T follicular helper cell (primary cell): ENCODE results near the gene PGLYRP2.

Source experiments
- DNase-seq: peaks from one replicate; pipeline ENCODE4 v3.0.0-alpha.2; 2020; ENCODE audit warnings: low read depth

Gene PGLYRP2

DNA sequence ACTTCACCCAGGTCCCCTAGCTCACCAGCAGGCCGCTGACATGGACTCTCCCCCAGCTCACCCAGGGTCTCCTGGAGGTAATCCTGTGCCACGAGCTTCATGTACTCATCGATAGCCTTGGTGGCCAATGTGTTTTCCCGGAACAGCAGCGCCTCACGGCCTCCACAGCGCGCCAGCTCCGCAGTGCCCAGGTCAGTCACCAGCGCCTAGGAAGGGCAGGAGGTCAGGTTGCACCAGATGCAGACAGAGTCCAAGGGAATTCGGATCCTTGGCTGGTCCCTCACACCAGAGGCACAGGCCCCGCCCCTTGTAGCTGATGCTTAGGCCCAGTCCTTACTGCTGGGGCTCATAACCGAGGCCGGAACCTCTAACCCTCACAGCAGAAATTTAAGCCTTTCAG, 22.9 kb downstream of the PGLYRP2 start:
- DNase-seq = no peak

DNA sequence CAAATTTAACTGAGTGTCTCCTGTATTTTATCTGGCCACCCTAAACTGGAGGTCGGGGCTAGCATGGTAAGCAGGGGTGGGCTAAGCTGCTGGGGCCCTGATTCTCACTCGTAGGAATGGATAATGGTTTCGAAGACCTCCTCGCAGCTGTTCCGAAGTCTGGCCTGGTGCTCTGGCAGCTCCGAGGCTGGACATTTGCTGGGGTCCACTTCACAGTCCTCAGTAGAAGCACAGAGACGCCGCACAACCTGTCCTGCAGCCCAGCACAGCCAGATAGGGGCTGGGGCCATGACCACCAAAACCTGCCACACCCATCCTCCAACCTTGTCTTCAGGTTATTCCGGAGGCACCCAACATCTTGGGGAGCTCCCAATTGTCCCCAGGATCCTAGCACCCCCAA, 23.3 kb downstream of the PGLYRP2 start:
- DNase-seq = no peak

DNA sequence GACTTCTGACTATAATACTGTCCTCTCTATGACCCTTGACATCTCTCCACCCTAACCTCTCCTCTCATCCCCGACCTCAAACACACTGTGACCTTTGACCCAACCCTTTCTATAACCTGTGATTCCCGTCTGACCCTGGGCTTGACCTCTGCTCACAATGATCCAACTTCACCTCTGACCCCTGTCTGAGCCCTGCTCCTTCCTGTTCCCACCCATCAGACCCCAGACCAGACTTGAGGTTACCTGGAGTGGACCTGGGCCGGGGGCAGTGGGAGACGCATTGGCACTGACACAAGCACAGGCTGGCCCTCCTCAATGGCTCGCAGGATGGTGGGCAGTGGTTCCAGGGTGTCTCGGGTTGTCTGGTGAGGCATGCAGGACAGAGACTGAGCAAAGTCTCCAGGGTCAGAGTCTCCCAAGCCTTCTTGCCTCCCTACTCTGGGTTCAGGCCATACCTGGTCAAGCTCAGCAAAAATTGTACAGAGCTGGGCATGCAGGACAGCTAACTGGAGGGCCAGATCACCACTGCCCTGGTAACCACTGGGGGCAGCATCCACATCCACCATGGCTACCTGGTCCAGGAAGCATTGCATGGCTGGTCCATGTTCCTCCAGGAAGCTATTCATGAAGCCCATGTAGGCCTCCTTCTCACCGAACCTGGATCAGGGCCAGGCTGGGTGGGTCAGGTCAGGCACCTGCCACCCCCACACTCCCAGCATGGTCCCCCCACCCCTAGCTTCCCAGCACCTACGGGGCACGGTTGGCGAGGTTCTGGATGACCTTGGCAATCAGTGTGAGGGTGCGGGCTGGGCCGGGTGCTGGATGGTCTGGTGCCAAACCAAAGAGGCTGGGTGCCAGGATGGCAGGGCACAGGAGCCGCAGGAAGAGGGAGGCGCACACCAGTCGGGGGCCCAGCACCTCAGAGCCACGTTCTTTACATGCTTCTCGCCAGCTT, 25.1 kb downstream of the PGLYRP2 start:
- DNase-seq = no peak

DNA sequence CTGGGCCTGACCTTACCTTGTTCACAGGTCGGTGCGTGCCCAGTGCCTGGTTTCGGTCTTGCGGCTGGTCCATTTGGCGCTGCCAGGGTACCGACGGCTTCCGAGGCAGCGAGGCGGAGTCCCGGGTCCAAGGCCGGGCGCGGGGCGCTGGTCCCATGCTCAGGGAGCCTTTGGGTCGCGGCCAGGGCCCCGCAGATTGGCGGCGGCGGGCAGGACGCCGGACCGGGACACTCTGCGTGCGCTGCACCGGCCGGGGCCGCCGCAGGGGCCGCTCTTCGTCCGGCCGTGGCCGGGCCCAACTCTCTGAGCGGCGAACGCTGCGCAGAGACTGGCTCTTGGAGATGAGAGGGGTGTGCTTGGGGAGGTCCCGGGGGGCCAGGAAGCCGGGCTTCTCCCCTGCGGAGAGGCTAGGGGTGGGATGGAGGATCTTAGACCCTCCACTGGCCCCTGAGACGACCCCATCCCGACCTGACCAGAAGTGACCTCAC, 26.2 kb downstream of the PGLYRP2 start:
- no peak for DNase-seq

DNA sequence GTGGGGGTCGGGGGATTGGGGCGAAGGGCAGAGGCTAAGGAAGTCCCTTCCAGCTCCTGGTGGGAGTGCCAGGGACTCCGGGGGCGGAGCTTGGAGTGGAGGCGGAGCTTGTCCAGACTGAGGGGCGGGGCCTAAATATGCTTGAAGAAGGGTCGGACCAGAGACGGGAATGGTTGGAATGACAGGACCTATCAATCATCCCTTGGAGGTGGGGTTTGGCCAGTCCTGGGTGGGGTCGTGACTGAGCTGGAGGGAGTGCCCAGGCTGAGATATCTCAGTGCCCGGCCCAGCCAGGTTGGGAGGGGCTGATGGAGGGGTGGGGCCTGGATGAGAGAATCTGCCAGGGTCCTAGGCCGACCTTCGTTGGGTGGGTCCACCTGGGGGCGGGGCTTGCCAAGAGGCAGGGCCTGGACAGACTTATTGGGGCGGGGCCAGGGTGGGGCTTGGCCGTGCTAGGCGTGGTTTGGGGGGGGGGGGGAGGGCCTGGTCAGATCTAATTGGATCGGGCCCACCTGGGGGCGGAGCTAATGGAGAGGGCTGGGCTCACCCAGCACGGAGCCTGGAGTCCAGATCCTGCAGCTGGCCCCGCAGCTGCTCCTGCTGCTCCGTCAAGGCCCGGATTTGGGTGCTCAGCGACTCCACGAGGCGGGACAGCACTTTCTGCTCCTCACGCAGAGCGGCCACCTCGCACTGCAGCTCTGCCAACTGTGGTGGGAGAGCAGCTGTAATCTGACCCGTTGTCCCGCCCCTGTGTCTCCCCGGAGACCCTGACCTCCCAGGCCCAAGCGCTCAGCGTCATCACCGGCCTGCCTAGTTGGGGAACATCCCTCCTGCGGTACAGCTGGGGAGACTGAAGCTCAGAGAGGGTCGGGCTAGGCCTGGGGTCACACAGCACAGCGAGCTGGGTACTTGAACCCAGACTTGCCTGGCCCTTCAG, 26.9 kb downstream of the PGLYRP2 start:
- DNase-seq = no peak

DNA sequence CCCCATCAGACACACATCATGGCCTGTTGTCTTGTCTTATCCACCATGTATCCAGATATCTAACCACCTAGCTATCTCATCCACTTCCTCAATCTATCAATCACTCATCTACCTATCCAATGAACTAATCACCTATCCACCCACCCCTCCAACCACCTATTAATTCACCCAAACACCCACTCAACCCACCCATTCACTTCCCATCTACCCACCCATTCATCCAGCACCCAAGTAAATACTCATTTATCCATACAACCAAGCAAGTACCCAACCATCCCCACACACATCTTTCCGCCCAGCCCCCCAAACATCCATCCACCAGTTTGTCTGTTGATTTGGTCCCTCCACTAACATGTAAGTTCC, 28.8 kb downstream of the PGLYRP2 start:
- no peak for DNase-seq

DNA sequence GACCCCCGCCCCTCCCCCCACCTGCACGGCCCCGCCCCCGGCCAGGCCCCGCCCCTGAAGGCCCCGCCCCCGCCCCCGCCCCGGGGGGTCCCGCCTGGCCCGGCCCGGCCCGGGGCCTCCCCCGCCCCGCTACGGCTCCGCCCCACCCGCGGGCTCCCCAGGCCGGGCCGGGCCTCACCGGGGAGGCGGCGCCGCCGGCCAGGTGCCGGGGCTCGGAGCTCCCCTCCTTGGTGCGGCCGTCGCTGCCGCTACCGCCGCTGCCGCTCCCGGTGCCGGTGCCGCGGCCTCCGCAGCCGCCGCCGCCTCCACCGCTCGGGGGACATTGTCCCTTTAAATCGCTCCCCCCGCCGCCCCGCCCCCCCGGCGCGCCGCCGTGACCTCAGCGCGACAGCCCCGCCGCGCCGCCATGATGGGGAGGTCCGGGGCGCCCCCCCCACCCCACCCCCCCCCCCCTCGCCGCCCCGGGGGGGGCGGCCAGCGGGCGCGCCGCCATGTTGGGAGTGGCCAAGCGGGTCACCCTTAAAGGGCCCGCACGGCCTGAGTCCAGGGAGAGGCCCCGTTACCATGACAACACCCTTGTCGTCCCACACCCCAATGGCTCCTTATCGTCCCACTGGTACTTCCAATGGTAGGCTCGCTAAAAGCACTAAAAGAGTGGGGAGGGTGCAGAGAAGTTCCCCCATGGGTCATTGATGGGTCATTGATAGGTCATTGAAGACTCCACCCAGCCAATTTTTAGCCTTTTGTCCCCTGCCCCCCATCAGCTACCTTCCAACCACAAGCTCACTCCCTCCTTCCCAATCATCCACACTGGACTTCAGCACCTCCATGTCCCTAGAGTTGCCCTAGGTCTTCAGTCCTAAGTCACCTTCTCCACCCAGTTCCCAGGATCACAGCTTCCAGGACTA, 29.4 kb downstream of the PGLYRP2 start, which contains the start of gene WIZ:
TSS of gene WIZ (minus strand) at position 337 of the 908 bp plus-strand sequence. CDS start 1,649 bp downstream, outside the sequence.
- peak; percentile 78 for DNase-seq

DNA sequence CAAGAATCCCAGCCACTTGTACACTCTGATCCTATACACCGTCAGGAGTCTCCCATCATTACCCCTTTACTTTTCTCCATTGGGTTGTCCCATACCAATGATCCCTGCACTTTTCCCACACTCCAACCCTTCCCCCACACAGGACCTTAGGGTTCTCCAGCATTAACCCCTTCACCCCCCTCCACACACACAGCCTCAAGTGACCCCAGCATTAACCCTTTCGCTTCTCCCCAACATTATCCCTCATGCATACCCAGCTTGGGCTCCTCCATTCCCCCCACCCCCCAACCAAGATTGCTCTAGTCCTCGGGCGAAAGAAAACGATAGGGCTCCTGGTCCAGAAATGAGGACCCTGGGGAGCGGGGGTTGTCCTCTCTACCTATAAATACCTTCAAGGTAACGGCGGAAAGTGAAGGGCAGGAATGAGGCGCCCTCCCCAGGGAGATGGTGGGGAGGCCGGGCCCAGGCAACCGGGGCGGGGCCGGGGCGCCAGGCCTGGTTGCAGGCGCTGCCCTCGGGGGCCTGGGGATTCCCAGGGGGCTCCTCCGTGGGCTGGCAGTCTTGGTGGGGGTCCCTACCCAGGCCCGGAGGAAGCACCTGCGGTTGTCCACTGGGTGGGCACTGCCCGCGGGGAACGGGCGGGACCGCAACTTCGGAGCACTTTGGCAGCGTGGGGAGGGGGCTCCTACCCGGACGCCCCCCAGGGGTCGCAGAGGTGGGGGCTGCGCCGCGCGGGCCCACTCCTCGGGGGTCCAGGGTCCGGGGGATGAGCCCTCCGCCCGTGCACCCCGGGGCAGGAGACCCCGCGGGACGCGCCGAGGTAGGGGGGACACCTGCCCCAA, 30.3 kb downstream of the PGLYRP2 start:
- DNase-seq = no peak

DNA sequence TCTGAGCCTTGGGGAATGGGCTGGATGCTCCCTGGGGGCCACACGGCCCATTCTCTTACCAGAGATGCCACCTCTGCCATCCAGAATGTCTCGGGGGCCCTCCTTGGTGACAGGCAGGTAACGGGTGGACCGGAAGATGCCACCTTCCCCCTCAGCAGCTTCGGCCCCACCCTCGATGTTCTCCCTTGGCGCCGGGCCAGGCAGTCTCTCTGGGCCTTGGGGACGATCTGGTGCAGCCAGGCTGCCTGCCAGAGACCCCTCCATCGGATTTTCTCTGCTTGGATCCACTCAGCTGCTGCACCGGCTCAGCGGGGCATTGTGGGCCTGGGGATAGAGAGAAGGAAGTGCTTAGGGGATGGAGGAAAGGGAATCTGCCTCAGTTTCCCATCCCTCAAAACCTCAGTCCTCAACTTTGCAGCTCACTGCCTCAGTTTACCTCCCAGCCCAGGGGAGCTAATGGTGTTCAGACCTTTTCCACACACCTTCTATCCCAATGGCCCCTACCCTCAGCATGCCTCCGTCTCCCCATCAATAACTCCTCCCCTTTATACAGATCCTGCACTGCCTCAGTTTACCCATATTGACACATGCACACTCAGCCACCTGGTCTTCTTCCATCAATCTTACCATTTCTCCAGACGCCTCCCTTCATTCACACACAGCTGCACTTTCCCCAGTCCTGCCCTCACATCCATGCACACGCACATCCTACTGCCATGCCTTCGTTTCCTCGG, 31.1 kb downstream of the PGLYRP2 start:
- no peak for DNase-seq

DNA sequence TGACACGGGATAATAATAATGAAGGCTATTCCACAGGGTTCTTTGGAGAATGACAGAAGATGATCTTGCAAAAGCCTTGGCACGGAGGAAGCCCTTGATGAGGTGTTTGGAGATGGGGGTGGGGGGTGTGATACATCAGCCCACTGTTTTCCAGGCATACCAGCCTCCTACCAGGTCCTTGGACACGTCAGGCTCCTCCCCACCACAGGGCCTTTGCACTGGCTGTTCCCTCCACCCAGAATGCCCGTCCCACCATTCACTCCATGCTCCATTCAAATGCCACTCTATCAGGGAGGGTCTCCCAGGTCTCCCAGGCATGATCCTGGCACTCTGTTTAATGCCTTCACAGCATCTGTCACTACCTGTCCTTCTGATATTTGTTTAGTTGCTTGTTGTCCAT, 32.2 kb downstream of the PGLYRP2 start:
- no peak for DNase-seq

DNA sequence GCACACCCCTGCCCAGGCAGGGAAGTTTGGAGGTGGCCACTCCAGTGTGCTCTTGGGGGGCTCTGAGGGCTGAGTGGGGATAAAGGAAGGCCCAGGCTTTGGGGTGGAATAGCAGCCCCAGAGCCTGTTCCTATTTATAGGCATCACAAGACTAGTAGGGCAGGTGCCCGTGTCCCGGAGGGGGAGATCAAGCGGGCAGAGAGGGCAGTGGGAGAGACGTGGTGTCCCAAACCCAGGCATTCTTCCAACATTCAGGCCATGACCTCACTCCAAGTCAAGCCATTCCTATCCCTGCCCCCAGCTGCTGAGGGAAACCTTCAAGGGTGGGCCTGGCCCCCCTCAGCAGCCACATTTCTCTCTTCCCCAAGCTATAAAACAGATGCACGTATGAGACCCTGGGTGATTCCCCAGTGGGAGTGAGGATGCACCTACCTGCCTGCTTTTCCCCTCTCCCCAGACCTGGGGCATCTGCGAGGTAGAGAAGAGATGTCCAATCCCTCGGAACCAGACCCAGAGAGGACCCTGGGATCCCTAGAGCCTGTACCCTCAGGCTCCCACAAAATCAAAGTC, 33.4 kb downstream of the PGLYRP2 start:
- no peak for DNase-seq

DNA sequence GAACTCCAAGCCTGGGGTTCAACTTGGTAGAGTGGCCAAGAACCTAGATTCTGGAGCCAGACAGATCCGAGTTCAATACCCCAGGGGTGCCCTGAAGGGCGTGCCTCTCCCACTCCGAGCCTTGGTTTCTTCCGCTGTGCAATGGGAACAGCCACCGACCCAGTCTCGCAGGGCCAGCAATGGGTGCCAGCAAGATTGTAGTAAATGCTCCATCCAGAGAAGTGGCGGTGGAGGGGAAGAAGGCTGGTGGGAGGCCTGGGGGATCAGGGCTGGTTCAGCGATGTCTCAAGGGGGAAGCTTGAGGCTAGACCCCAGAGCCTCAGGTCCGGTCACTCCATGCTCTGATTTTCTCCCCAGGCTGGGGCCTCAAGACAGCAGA, 34.1 kb downstream of the PGLYRP2 start:
- DNase-seq = no peak

DNA sequence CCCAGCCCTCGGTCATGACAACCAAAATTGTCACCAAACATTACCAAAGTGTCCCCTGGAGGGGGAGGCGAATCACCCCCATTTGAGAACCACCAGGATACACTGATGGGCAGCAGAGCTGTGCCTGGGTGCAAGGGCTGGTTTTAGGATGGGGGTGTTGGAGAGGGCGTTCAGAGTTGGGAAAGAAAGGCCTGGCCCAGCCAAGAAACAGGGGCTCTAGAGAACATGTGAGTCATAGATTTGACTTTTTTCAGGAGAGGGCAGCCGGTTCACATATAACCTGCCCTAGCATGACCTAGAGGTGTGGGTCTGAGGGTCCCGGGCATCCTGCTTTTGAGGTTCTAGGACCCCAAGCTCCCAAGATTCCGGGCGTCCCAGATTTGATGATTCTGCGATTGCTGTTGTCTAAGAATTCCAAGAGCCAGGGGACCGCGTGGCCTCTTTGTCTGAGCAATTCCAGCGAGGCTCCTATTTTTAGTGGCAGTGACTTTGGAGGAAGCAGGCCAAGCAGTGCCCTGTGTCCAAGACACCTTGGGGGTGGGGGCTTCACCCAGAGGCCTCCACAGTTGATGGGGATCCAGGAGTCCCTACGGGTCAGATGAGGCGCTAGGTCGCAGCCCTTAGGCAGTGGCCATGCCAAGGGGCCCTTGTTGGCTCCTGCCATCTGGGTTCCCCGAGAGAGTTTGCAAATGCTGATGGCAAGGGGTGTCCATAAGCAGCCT, 34.6 kb downstream of the PGLYRP2 start:
- DNase-seq = no peak

DNA sequence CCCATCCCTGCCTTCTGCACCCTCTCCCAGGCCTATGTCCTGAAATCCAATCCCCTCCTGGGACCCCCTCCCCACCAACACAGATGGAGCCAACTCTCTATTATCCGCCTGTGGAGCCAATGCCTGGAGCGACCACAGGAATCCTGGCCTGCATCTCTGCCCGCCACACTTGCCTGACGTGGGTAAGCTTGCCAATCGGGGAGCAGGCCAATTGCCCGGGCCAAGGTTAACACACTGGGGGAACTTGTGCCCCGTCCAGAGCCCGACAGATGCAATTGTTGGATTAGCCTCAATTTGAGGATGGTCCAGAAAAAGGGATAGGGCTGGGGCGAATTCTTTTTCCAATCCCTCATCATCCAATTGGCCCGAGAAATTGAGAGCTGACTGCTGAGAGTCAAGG, 35.5 kb downstream of the PGLYRP2 start:
- no peak for DNase-seq

DNA sequence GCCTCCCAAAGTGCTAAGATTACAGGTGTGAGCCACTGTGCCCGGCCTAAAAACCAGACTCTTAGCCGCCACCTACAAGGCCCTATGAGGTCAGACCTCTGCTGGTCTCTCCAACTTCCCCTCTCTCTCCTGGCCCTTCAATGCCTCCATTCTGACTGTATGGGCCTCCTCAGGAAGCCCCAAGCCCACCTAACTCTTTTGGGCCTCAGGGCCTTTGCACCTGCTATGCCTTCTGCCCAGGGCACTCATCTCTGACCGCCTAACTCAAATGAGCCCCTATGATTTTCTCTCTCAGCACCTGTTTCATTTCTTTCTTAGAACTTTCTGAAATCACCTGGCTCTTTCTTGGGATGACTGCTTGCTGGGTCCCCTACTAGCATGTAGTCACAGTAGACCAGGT, 36.0 kb downstream of the PGLYRP2 start:
- no peak for DNase-seq

DNA sequence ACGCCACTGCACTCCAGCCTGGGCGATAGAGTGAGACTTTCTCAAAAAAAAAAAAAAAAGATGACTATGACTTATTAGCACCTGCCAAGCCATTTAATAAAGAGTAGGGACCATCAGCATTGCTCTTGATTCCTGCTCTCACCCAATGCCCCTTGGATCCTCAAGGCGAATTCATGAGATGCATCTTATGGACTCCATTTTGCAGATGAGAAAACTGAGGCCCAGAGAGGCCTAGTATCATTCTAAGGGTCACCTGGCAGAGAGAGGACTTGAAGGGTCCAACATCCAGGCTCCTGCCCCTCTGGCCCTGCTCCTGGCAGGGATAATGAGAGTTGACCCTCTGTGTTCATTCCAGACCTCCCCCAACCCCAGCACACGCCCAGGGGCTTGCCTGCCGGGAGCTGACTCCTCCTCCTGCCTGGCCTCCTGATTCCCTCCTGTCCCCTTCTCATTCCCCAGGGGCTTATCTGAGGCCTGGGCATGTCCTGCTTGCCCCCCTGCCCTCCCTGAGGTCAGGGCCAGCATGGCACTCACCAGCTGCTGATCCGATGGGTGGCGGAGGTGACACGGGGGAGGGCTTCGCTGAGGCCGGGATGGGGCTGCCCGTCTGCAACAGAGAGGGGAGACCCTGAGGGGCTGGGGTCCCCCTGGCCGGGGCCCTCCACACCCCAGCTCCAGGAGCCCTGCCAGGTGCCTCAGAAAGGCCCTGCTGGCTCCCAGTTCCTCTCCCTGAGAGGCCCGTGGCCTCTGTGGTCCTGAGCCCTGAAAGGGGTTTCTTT, 37.0 kb downstream of the PGLYRP2 start:
- no peak for DNase-seq

DNA sequence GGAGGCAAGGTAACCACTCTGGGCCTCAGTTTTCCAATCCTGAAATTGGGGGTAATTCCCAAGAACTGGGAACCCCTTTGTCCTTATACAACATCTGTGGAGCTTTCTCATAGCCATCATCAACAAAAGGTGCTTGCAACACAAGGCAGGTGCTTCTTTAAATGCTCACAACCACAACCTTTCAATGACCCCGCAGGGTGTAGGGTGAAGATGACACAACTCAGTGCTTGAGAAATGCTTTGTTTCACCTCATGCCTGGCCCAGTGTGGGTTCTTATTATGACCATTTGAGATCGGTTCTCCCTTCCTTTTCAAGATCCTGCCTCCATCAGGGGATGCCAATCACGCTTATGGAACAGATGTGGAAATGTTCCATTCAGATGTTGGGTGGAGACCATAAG, 38.0 kb downstream of the PGLYRP2 start:
- DNase-seq = no peak
